ENCODE measurements around the gene TESK2.

DNA sequence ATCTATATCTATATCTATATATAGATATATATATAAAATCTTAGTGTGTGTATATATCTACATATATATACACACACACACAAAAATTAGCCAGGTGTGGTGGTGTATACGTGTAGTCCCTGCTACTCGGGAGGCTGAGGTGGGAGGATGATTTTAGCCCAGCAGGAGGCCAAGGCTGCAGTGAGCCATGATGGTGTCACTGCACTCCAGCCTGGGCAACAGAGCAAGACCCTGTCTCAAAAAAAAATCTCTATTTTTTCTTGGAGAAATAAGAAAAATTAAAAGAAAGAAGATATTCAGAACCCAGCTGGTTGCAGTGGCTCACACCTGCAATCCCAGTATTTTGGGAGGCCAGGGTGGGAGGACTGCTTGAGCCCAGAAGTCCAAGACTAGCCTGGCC lies 85.3 kb downstream of the TESK2 start:
- TF ChIP-seq, protein P1, sequence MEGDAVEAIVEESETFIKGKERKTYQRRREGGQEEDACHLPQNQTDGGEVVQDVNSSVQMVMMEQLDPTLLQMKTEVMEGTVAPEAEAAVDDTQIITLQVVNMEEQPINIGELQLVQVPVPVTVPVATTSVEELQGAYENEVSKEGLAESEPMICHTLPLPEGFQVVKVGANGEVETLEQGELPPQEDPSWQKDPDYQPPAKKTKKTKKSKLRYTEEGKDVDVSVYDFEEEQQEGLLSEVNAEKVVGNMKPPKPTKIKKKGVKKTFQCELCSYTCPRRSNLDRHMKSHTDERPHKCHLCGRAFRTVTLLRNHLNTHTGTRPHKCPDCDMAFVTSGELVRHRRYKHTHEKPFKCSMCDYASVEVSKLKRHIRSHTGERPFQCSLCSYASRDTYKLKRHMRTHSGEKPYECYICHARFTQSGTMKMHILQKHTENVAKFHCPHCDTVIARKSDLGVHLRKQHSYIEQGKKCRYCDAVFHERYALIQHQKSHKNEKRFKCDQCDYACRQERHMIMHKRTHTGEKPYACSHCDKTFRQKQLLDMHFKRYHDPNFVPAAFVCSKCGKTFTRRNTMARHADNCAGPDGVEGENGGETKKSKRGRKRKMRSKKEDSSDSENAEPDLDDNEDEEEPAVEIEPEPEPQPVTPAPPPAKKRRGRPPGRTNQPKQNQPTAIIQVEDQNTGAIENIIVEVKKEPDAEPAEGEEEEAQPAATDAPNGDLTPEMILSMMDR (IDR thresholded peaks at IDR 0.05), result no peak
- TF ChIP-seq POLR2AphosphoS5 (IDR thresholded peaks at IDR 0.05), result no peak
